Cerebellar cortex (tissue), 1 donor: ENCODE measurements around the gene SPAG6.
"Not testable (repeated sequence)": the region's sequence is repeated elsewhere in the genome, so short reads cannot be mapped to it uniquely, and the experiment has no call there.

Experiments used
- DNase-seq: peaks from one replicate; pipeline ENCODE4 v3.0.0-alpha.2; 2015; ENCODE audit warnings: low spot score

The SPAG6 gene

DNA sequence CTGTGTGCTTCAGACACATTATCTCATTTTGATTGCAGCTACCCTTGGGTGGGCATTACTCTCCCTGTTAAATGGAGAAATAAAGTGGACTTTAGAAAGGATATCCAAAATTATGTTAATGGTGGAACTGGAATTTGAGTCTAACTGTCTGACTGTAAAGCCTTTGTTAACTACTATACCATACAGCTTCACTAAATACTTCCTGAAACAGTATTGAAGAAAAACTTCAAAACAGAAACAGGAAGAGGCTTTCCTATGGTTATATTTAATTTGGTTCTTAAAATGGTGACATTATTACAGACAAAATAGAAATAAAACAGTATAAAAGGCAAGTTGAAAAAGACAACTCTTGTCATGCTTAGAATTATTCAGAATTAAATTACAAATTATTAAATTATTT is 25.0 kb downstream of the SPAG6 start:
- DNase-seq, result no peak

GRCh38 chr10:22372298-22372697 is 27.0 kb downstream of the SPAG6 start:
- DNase-seq, result no peak

DNA sequence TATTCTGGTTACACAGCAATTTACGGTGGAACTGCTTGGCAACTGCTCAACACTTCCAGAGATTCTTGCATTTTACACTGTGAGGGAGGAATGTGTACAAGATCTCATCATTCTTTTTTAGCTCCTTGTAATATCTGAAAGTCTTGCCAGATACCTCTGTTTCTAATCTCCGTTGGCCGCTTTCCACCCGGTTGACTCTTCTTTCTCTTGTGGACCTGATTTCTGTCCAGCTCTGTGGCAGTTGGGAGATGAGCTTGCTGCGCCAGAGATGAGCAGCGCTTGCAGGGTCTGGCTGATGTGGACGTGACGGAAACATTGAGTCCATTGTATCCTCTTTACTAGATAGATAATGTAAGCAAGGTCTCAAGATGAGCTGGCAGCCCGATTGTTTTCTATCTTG is 27.6 kb downstream of the SPAG6 start:
- no peak for DNase-seq

- no peak for DNase-seq
Measured at GRCh38 chr10:22374489-22375126, 29.3 kb downstream of the SPAG6 start.

GRCh38 chr10:22379059-22379458 is 33.8 kb downstream of the SPAG6 start:
- DNase-seq, result no peak

DNA sequence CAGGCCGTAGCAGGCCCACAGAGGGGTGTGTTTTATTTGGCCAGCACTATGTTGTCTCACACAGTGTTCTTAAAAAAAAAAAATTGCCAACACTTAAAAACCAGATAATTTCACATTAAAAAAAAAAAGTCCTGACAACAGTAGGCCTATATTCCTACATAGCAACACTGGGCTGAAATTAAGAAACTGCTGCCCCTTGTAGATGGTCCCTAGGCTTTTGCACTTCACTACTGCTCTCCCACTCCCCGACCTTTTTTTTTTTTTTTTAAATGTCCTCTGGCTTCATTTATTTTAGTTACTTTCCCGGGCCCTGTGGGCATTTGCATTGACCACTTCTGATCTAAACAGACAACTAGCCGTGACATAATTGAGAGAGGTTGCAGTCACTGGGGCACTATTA is 36.0 kb downstream of the SPAG6 start:
- DNase-seq, result peak; percentile 58

DNA sequence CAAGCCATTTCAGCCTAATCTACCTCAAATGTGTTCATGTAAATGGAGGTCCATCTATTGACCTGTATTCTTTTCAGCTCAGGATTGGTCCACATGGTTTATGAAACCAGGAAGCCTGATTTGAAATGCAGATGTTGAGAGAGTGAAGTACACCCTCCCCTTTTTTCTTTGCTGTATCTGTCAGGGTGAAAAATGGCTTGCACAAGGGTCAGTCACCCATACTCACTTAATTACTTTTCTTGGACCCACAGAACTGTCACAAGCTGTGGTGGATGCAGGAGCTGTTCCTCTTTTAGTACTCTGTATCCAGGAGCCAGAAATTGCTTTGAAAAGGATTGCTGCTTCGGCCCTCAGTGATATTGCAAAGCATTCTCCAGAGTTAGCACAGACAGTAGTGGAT is 41.2 kb downstream of the SPAG6 start:
- DNase-seq, result peak; percentile 78

DNA sequence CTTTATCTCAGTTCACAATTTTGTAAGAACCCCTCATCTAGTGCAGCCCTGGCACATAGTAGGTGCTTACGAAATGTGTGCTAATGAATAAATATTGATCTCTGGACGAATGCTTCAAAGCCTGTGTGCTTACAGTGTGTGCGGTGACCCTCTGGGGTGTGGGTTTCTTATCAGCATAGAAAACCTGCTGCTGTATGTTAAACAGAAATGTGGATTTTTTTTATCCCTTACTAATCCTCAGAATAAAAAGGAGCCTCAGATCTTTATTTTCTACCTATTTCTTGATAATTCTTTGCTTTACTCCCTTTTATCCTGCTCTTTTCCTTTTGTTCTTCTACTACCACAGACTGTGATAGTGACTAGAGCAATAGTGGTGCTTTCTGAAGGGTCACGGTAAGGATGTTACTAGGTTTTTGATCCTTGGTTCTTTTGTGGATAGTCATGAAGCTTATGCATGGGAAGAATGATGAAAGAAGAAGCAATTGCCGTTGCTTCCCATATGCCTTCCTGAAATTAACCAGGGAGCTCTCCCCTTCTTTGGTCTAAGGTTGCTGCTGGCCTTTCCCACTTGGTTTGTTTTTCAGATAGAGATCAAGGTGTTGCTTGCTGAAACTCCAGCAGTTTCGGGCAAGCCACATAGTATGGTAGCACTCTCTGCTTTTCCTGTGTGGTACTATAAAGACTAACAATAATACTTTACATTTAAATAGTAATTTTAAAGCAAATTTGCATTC is 44.7 kb downstream of the SPAG6 start:
- DNase-seq, result no peak

DNA sequence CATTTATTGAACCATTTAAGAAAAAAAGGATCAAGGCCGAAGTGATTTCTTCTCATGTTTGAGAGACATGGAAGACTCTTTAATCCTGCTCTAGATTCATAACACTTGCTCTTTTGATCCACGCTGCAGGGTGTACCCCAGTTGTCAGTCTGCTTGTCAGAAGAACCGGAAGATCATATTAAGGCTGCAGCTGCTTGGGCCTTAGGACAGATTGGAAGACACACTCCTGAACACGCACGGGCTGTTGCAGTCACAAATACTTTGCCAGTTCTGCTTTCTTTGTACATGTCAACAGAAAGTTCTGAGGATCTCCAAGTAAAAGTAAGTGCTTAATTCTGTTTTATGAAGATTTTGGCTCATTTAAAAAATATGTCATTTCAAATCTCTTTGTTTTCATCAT is 46.3 kb downstream of the SPAG6 start:
- DNase-seq, result no peak

- DNase-seq, result not testable (repeated sequence)
Measured at GRCh38 chr10:22396195-22396594, 50.9 kb downstream of the SPAG6 start.

- DNase-seq, result not testable (repeated sequence)
Measured at GRCh38 chr10:22406916-22407315, 61.6 kb downstream of the SPAG6 start.

- DNase-seq, result no peak
Measured at GRCh38 chr10:22410394-22410793, 65.1 kb downstream of the SPAG6 start.

DNA sequence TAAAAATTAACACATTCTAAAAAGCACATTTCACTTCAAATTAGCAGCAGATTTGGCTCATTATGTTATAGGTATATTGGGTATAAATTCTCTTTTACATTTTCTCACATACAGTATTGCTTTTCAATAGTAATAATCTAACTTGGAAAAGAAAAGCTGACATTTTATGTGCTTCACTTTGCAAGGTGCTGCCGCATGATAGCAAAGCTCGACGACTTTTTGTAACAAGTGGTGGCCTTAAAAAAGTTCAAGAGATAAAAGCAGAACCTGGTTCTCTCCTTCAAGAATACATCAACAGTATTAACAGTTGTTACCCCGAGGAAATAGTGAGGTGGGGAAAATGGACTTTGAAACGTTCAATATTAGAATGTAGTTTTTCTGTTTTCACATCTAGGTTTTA is 65.5 kb downstream of the SPAG6 start:
- no peak for DNase-seq

DNA sequence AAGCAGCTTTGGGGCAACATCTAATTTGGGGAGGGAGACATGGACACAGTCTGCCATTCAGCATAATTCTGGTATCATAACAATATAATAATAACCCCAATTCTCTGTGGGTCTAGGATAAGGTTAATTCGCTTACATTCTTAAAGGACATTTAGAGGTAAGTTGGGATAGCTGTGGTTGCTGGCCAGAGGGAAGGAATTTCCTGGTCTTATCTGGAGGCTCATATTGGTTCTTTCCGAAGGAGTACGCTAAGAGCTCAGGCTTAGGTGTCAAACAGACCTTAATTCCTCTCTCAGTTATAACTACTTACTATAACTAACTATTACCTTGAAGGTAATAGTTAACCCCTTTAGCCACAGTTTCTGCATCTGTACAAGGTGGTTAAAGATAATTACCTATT is 68.8 kb downstream of the SPAG6 start:
- no peak for DNase-seq

GRCh38 chr10:22415072-22415471 is 69.8 kb downstream of the SPAG6 start:
- no peak for DNase-seq

GRCh38 chr10:22417736-22418268 is 72.5 kb downstream of the SPAG6 start:
- DNase-seq, result no peak

GRCh38 chr10:22420787-22421517 is 75.7 kb downstream of the SPAG6 start:
- no peak for DNase-seq

GRCh38 chr10:22426653-22427052 is 81.4 kb downstream of the SPAG6 start:
- no peak for DNase-seq

DNA sequence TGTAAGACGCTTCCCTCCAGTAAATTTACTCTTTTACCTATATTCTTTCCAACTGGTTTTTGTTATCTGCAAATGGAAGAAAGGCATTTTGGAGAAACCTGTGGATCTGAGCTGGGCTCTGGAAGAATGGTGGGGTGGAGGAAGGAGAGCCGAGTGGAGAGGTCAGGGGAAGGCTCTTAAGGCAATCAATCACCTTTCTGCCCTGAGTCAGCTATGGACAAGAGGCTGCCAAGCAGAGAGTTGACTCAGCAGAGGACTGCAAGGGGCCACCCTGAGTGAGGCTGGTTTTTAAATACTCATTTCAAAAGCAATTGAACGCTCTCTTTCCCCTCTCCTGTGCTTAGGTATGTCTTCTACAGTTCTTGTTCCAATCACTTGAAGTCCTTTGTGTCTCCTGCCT is 81.8 kb downstream of the SPAG6 start:
- no peak for DNase-seq

DNA sequence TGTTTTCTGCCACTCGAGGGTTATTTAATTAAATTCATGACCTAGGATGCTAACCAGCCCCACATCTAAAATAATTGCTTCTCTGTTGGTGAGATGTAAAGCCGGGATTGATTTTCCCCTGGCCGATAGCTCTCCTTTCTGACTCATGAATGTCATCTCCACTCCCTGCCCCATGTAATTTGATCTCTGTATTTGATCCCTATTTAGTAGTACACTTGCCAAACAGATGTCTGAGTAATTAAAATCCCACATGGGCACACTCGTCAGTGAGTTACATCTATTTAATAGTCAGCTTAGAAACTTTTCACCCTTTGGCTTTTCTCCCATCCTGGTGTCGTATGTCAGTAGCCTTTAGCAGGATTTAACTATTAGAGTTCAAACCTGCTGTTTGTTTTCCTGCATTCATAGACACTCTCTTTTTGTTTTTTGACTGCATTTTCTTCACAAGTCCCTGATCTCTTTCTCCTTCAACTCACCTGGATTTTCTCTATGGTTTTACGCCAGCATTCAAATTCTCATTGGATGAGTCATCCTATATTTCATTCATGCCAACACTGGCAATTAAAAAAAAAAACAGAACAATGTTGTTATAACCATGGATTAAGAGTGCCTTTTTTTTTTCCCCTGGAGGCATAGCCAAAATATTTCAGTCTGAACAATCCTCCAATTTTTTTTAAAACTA is 82.7 kb downstream of the SPAG6 start:
- DNase-seq, result no peak

GRCh38 chr10:22429146-22429545 is 83.8 kb downstream of the SPAG6 start:
- peak; percentile 69 for DNase-seq

GRCh38 chr10:22429981-22430421 is 84.7 kb downstream of the SPAG6 start:
- peak; percentile 73 for DNase-seq
